Astrocyte (in vitro differentiated cells and primary cell): ENCODE data around the gene KIRREL3. TPM values are rescaled to one million over a fixed set of nuclear protein-coding genes. Genes with fewer than 3 reads are reported as not detected.

ENCODE experiments used
- DNase-seq: peaks from one replicate; pipeline ENCODE4 v3.0.0-alpha.2; 2010; ENCODE audit warnings: low read depth
- FAIRE-seq: peaks from 2 replicates; lab custom pipeline; 2011; peaks lifted over from hg19 to GRCh38; lab: Jason Lieb, UNC
- H2AFZ ChIP-seq: 2 replicates; pipeline ENCODE4 v1.6.0; 2012; ENCODE audit warnings: low read depth, low read length, inconsistent platforms
- H3K27ac ChIP-seq: 2 replicates; pipeline ENCODE4 v1.5.1; 2011; ENCODE audit warnings: low read depth, low read length, inconsistent platforms
- H3K27me3 ChIP-seq: 2 replicates; pipeline ENCODE4 v1.6.0; 2011; ENCODE audit warnings: low read length, inconsistent platforms; ENCODE audit not compliant: insufficient read depth
- H3K36me3 ChIP-seq: 2 replicates; pipeline ENCODE4 v1.5.1; 2011; ENCODE audit warnings: low read length, inconsistent platforms; ENCODE audit not compliant: insufficient read depth
- H3K4me1 ChIP-seq: 2 replicates; pipeline ENCODE4 v1.5.1; 2011; ENCODE audit warnings: low read length, inconsistent platforms; ENCODE audit not compliant: insufficient read depth
- H3K4me2 ChIP-seq: 2 replicates; pipeline ENCODE4 v1.6.0; 2012; ENCODE audit warnings: low read length, inconsistent platforms
- H3K4me3 ChIP-seq: 2 replicates; pipeline ENCODE4 v1.5.1; 2011; ENCODE audit warnings: low read depth, mild to moderate bottlenecking, low read length, inconsistent platforms; ENCODE audit not compliant: insufficient read depth
- H3K79me2 ChIP-seq: 2 replicates; pipeline ENCODE4 v1.6.0; 2012; ENCODE audit warnings: mild to moderate bottlenecking, low read length, inconsistent platforms; ENCODE audit not compliant: insufficient read depth
- H3K9ac ChIP-seq: 2 replicates; pipeline ENCODE4 v1.6.0; 2012; ENCODE audit warnings: mild to moderate bottlenecking, low read length, inconsistent platforms
- H3K9me3 ChIP-seq: 2 replicates; pipeline ENCODE4 v1.5.1; 2012; ENCODE audit warnings: low read depth, mild to moderate bottlenecking, low read length, inconsistent platforms; ENCODE audit not compliant: insufficient read depth
- H4K20me1 ChIP-seq: 2 replicates; pipeline ENCODE4 v1.6.0; 2012; ENCODE audit warnings: low read length, inconsistent platforms; ENCODE audit not compliant: insufficient read depth
- H3K27ac Mint-ChIP-seq: one replicate; pipeline ENCODE4 v1.8.0; 2021; ENCODE audit warnings: mild to moderate bottlenecking, mixed read lengths; ENCODE audit not compliant: unreplicated experiment
- H3K27me3 Mint-ChIP-seq: one replicate; pipeline ENCODE4 v1.8.0; 2021; ENCODE audit warnings: low read depth, mixed read lengths; ENCODE audit not compliant: unreplicated experiment
- H3K36me3 Mint-ChIP-seq: one replicate; pipeline ENCODE4 v1.8.0; 2021; ENCODE audit warnings: low read depth, mixed read lengths; ENCODE audit not compliant: unreplicated experiment
- H3K4me1 Mint-ChIP-seq: one replicate; pipeline ENCODE4 v1.8.0; 2021; ENCODE audit warnings: low read depth, mixed read lengths; ENCODE audit not compliant: unreplicated experiment
- H3K4me3 Mint-ChIP-seq: one replicate; pipeline ENCODE4 v1.8.0; 2021; ENCODE audit warnings: mild to moderate bottlenecking, moderate library complexity, mixed read lengths; ENCODE audit not compliant: unreplicated experiment
- H3K9me3 Mint-ChIP-seq: one replicate; pipeline ENCODE4 v1.8.0; 2021; ENCODE audit warnings: mild to moderate bottlenecking, mixed read lengths; ENCODE audit not compliant: unreplicated experiment
- EZH2 ChIP-seq: IDR thresholded peaks from 2 replicates; pipeline ENCODE4 v1.6.1; 2012; ENCODE audit warnings: mild to moderate bottlenecking, low read length, inconsistent platforms; ENCODE audit not compliant: insufficient read depth
- total RNA-seq: library from RNA; stranded (reverse); gene quantifications from 2 replicates; pipeline ENCODE4 v1.2.1, GENCODE V29; 2021
- TF ChIP-seq, protein P1 (sequence below): IDR thresholded peaks from 2 replicates; pipeline ENCODE4 v1.5.1; 2011; ENCODE audit warnings: low read depth, mild to moderate bottlenecking, inconsistent platforms, low read length, moderate library complexity; ENCODE audit not compliant: insufficient read depth

Gene KIRREL3
- total RNA-seq, 1 donor from 2014 or later, result 0.91 TPM

DNA sequence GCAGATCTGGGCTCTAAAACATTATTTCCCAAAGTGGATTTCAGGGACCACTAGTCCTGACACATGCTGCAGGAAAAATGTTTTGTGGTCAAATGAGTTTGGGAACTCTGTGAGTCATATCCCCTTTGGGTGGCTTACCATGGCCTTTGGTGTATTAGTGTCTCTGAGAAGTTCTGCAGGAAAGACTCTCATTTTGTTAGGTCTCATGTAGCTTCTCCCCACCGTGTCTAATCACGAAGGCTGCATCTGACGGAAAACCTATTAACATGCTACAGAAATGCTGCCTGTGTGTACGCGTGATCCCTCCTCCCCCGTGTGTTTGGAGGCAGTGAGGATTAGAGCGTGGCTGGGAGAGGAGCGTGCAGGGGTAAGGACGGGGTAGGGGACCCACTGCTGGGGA, 453.4 kb downstream of the KIRREL3 start:
- H3K36me3 ChIP-seq, result no peaks in the 10 kb centered on the region
- no peak overlapping the region for H3K4me3 Mint-ChIP-seq
- no peaks in the 10 kb centered on the region for H3K27me3 ChIP-seq
- no peaks in the 10 kb centered on the region for H3K9me3 Mint-ChIP-seq
- H4K20me1 ChIP-seq, result no peaks in the 10 kb centered on the region
- no peak overlapping the region for H2AFZ ChIP-seq
- H3K4me2 ChIP-seq, result peak overlapping the region; percentile 54
- H3K27ac Mint-ChIP-seq, result peak overlapping the region; percentile 21
- H3K9ac ChIP-seq, result peak overlapping the region; percentile 21
- TF ChIP-seq, protein P1, sequence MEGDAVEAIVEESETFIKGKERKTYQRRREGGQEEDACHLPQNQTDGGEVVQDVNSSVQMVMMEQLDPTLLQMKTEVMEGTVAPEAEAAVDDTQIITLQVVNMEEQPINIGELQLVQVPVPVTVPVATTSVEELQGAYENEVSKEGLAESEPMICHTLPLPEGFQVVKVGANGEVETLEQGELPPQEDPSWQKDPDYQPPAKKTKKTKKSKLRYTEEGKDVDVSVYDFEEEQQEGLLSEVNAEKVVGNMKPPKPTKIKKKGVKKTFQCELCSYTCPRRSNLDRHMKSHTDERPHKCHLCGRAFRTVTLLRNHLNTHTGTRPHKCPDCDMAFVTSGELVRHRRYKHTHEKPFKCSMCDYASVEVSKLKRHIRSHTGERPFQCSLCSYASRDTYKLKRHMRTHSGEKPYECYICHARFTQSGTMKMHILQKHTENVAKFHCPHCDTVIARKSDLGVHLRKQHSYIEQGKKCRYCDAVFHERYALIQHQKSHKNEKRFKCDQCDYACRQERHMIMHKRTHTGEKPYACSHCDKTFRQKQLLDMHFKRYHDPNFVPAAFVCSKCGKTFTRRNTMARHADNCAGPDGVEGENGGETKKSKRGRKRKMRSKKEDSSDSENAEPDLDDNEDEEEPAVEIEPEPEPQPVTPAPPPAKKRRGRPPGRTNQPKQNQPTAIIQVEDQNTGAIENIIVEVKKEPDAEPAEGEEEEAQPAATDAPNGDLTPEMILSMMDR, result no peak
- no peak for TF ChIP-seq EZH2
- no peaks in the 10 kb centered on the region for H3K9me3 ChIP-seq
- no peaks in the 10 kb centered on the region for H3K79me2 ChIP-seq
- H3K4me3 ChIP-seq, result no peak overlapping the region
- H3K4me1 ChIP-seq, result peaks cover 14% of the 10 kb centered on the region
- H3K27me3 Mint-ChIP-seq, result peaks cover 24% of the 10 kb centered on the region
- FAIRE-seq, result peak; percentile 84
- H3K4me1 Mint-ChIP-seq, result peaks cover 12% of the 10 kb centered on the region
- peak overlapping the region; percentile 32 for H3K27ac ChIP-seq
- H3K36me3 Mint-ChIP-seq, result no peaks in the 10 kb centered on the region
- peak; percentile 88 for DNase-seq

DNA sequence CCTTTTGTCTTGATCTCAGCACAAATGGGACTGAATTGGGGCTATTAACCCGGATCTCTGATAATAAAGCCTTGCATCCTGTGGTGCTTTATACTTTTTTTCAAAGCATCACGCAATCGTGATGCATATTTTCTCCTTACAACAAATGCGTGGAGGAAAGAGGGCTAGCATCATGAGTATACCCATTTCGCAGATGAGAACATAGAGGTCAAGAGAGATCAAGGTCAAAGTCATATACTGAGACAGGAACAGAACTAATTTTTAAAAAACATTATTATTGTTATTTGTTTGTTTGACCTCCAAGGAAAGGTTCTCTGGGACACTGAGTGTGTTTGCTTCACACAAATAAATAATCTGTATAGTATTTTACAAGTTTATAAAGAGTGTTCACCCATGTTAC, 453.9 kb downstream of the KIRREL3 start:
- Histone ChIP-seq H3K27ac (no peak overlapping the region), H3K9ac (no peak overlapping the region), H3K27me3 (no peaks in the 10 kb centered on the region), H3K9me3 (no peaks in the 10 kb centered on the region), H3K36me3 (no peaks in the 10 kb centered on the region), H3K4me3 (no peak overlapping the region), H2AFZ (no peak overlapping the region), H3K4me2 (peak overlapping the region; percentile 54), H4K20me1 (no peaks in the 10 kb centered on the region), H3K4me1 (peaks cover 14% of the 10 kb centered on the region), H3K79me2 (no peaks in the 10 kb centered on the region)
- no peak for DNase-seq
- Mint-ChIP-seq H3K27me3 (peaks cover 26% of the 10 kb centered on the region), H3K36me3 (no peaks in the 10 kb centered on the region), H3K4me1 (peaks cover 12% of the 10 kb centered on the region), H3K27ac (no peak overlapping the region), H3K9me3 (no peaks in the 10 kb centered on the region), H3K4me3 (no peak overlapping the region)
- TF ChIP-seq, protein P1, result no peak
- no peak for TF ChIP-seq EZH2
- FAIRE-seq, result no peak

DNA sequence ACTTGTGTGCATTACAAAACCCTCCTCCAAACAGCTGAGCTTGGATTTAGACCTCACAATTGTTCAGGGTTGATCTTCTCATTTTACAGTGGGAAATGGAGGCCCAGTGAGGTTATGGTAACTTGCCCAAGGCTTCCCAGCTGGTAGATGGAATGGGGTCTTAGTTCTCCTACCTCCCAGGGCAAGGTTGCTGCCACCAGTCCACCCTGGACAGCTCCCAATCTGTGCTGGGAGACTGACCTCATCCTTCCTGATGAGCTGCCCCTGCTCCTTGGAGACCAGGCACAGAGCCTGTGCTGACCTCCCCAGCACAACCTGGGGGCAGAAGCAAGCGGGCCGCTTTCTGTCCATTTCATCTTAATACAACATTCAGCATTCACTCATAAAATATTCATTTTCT, 454.4 kb downstream of the KIRREL3 start:
- Histone ChIP-seq H3K9ac (no peak overlapping the region), H3K36me3 (no peaks in the 10 kb centered on the region), H4K20me1 (no peaks in the 10 kb centered on the region), H3K79me2 (no peaks in the 10 kb centered on the region), H2AFZ (no peak overlapping the region), H3K27ac (no peak overlapping the region), H3K4me1 (peaks cover 14% of the 10 kb centered on the region), H3K27me3 (no peaks in the 10 kb centered on the region), H3K9me3 (no peaks in the 10 kb centered on the region), H3K4me2 (no peak overlapping the region), H3K4me3 (no peak overlapping the region)
- H3K4me3 Mint-ChIP-seq, result no peak overlapping the region
- FAIRE-seq (no peak), DNase-seq (no peak)
- H3K27me3 Mint-ChIP-seq, result peaks cover 28% of the 10 kb centered on the region
- H3K27ac Mint-ChIP-seq, result no peak overlapping the region
- peaks cover 12% of the 10 kb centered on the region for H3K4me1 Mint-ChIP-seq
- no peaks in the 10 kb centered on the region for H3K9me3 Mint-ChIP-seq
- no peaks in the 10 kb centered on the region for H3K36me3 Mint-ChIP-seq
- TF ChIP-seq, protein P1, result no peak
- TF ChIP-seq EZH2, result no peak
